Frontal cortex (tissue), 1 donor: ENCODE data around the gene PGAP2. TPM values are rescaled to one million over a fixed set of nuclear protein-coding genes. Genes with fewer than 3 reads are reported as not detected.

Experiments
- small RNA-seq: library from RNA; depleted of rRNA; stranded (forward); fragments of <200 nt; gene quantifications from one replicate; pipeline ENCODE3, GENCODE V24; 2014
- total RNA-seq: library from RNA; depleted of rRNA; stranded (reverse); fragments of >200 nt; gene quantifications from one replicate; pipeline ENCODE4 v1.2.3, GENCODE V29; 2014

The PGAP2 gene
- total RNA-seq, 1 donor from 2014 or later: 6.9 TPM

Small RNA genes lying within 50 kb of the gene (small RNA-seq; reads per million reads assigned to genes)
- not detected for gene RNU7-50P

Other genes starting within 250 kb of the PGAP2 start
- not detected for gene ART5, start 166.6 kb upstream of the PGAP2 start, total RNA-seq
- gene ART1, start 163.4 kb upstream of the PGAP2 start, total RNA-seq: not detected
- gene CHRNA10, start 137.2 kb upstream of the PGAP2 start, total RNA-seq: 0.41 TPM
- 73.4 TPM for gene NUP98, start 11.0 kb upstream of the PGAP2 start, total RNA-seq
- 1.2 TPM for gene RHOG, start 32.4 kb downstream of the PGAP2 start, total RNA-seq
- 16.3 TPM for gene STIM1, start 47.1 kb downstream of the PGAP2 start, total RNA-seq